HG02885 (cell line): ENCODE data around the gene INS.
"Not testable (repeated sequence)": the region's sequence is repeated elsewhere in the genome, so short reads cannot be mapped to it uniquely, and the experiment has no call there.

Experiments used
- ATAC-seq: cut with Tn5 transposase; IDR thresholded peaks from one replicate; pipeline ENCODE4 v1.9.1; 2021; ENCODE audit warnings: mild to moderate bottlenecking; ENCODE audit not compliant: unreplicated experiment, poor library complexity

Gene INS

DNA sequence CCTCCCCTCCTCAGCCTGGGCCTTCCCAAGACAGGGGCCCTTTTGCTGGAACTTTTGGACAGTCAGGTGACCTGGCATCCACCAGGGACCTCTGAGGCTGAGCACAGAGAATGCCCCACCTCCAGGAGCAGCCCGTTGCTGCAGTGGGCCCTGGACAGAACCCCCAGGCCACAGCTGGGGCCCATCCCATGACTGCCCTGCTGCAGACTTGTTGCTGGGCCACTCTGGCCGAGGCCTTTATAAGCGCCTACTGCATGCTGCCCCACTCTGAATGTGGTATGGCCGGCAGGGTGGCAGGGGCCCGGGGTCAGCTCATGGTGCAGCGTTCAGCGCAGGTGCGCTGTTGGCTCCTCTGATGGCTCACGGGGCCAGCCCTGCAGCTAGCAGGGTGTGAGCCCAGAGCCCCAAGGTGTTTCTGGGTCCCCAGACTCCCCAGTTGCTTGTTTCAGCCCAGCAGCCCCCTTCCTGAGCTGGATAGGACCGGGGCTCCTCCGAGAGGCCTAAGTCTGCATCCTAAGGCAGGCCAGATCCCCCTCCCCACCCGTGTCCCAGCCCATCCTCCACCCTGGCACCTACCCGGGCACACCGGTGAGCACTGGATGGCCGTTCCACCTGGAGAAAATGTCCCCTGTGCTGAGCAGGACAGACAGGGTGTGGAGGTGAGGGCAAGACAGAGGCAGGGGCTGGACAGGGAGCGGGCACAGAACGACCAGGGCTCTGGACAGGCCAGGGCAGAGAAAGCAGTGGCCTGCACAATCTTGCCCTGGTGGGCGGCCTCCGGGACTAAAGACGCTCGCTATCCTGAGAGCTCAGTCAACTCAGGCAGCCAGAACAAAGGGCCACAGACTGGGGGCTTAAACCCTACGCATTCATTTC is 38.7 kb upstream of the INS start:
- ATAC-seq: no peak

DNA sequence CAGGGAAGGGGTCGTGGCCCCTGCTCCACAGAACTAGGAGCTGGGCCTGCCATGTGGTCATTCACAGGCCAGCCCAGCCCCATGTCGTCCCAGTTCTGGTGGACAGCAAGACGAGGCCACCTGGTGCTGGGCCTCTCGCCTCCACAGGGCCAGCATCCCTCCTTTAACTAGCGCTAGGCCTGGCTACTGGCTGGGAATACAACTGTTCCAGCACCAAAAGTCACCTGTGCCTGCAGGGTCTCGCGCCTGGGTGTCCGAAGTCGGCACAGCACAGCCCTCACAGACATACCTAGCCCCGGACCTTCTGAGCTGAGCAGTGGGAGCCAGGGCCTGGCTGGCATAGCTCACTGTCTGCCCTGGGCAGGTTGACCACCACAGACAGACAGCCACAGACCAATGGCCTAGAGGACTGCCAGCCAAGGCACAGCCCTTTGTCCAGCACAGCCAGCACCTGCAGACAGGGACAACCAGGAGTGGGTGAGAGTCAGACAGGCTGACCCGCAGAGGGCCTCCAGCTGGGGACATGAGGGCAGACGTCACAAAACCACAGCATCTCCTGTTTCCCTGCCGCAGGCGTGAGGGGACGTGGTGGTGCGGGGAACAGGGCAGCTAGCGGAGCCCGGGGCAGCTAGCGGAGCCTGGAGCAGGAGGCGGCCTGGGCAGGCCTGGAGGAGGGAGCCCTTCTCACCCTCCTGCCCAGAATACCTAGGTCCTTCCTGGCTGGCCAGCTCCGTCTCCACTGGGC is 37.8 kb upstream of the INS start:
- no peak for ATAC-seq

DNA sequence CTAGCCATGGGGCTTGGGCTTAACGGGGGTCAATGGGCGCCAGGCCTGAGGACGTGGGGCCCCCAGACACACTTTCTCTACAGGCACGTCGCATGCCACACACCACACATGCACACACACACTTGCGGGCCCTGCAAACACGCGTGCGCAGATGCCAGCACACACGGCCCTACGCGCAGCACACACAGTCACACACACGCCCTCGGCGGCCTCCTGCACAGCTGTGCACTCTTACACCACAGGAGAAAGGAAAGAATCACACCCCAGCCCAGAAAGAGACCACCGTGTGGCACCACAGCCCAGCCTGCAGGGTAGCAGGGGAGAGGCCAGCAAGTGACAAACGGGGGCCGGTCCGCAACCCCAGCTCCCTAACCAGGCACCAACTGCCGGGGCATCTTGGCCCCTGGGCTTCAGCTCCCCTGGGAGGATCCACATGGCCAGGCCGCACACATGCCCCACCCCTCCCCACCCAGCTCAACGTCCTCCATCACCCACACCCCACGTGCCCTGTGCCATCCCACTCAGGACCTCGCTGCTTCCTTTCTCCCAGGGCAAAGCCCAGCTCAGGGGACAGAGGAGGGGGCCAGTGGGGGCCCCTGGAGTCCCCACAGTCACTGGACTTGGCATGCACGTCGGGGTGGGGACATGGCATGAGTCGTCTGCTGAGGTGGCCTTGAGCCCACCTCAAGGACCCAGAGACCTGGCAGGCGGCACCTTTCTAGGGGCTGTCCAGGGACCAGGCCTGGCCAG is 36.9 kb upstream of the INS start:
- ATAC-seq: no peak

DNA sequence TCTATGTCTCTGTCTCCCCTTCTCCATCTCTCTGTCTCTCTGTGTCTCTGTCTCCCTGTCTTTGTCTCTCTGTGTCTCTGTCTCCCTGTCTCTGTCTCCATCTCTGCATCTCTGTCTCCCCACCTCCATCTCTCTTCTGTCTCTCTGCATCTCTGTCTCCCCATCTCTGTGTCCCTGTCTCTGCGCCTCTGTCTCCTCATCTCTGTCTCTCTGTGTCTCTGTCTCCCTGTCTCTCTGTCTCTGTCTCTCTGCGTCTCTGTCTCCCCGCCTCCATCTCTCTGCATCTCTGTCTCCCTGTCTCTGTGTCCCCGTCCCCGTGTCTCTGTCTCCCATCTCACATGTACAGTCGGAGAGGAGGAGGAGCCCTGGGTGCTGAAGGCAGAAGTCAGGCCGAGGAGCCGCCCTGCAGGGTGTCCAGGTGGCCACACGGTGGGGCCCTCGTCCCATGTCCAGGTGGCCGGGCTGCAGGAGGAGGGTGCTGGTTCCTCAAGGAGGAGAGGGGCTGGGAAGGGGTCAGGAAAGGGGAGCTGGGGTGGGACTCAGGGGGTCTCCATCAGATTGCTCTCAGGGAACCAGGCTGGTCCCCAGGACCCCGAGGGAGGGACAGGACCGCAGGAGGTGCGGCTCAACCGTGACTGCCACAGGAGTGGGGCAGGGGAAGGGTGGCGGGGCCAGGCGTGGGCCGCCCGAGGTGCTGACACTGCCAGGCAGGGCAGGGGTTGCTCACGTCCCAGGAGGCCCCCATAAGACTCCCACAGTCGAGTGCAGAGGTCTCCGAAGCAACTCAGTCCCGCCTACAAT is 36.2 kb upstream of the INS start:
- no peak for ATAC-seq

DNA sequence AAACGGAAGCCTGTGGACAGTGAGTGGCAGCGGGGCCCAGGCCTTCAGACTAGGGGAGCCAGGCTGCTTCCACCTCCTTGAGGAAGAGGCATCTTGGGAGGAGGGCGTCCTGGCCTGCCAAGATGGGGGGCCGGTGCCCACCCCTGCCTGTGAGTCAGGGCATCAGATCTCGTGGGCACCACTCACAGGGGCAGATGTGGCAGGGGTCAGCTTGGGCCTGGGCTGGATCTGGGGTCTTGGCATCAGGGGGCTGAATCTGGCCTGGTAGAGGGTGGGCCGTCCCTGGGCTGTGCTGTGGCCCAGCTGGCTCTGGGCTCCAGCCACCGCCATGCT is 34.7 kb upstream of the INS start:
- no peak for ATAC-seq

DNA sequence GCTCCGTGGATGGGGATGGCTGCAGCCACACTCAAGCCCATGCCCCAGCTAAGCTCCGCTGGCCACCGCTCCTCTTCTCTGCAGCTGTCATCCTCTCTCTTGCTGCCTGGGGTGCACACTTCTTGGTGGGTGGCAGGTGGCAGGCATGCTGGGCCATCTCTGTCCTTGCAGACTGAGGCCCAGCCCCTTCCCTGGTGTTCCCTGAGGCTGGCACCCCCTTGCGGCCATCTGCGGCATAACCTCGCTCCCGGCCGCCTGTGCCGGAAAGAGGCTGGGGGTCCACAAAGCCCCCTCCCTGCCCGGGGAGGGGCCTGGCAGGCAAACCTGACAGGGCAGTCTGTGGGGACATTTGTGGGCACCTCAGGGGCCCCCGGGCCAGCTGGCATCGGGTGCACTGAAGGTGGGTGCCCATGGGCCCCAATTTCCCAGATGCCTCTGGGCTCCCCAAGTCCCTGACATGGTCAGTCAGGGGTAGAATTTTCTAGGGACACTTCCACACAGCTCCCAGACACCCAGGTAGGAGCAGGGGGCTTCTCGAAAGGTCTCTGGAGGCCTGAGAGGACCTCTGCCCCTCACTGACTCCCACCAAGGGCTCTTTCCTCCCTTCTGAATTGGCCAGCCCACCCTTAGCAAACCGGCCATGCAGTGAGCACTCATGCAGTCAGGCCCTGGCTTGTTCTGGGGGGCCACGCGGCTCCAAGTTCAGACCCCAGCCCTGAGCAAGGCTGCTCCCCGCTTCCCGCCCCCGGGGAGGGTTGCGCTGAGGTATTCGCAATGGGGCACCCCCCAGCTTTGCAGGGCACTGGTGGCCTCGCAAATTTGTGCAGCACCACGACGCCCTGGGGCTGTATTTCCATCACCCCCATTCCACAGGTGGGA is 34.1 kb upstream of the INS start:
- no peak for ATAC-seq

DNA sequence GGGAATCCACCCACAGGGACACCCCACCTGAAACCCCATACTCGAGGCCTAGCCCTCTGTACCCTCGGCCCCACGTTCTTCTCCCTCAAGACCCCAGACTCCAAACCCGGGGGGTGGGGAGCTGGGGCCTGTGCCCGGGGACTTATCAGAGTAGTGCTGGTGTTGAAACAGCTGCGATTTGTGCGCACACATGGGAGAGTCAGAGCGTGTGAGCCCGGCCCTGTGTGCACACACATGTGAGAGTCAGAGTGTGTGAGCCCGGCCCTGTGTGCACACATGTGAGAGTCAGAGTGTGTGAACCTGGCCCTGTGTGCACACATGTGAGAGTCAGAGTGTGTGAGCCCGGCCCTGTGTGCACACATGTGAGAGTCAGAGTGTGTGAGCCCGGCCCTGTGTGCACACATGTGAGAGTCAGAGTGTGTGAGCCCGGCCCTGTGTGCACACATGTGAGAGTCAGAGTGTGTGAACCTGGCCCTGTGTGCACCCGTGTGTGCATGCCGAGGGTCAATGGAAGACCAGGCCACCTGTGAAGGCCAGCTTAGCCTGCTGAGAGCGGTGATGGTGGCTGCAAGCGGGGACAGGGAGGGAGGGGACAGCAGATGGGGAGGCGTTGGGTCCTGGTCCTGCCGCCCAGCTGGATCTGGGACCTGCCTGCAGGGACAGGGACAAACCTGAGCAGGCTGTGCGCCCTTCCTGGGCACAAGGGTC is 33.0 kb upstream of the INS start:
- not testable (repeated sequence) for ATAC-seq

DNA sequence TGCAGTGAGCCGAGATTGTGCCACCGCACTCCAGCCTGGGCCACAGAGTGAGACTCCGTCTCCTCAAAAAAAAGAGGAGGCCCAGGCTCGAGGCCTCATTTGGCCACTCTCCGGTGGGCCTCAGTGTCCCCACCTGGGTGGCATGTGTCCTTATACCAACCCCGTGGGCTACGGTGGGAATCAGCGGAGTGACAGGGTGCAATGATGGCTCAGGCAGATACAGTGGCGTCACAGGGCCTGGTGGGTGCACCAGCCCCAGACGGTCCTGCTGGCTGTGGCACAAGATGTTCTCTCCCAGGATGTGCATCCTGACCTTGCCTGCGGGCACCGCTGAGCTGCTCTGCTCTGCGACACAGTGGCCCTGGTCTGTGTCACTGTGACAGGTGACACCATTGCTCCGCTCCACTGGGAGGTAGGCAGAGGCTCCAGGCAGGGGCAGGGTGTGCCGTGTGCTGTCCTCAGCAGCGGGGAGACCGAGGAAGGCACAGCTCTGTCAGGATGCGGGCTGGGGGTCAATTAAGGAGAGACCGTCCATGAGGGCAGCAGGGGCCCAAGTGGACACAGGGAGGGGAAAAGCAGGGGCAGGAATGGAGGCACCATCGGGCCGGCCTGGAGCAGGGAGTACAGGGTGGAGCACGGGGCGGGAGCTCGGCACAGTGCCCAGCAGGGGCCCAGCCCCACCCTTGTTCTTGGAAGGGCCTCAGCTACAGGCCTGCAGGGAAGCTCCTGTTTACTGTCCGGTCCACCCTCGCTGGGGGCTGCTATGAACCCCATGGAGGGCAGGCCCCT is 32.3 kb upstream of the INS start:
- no peak for ATAC-seq

DNA sequence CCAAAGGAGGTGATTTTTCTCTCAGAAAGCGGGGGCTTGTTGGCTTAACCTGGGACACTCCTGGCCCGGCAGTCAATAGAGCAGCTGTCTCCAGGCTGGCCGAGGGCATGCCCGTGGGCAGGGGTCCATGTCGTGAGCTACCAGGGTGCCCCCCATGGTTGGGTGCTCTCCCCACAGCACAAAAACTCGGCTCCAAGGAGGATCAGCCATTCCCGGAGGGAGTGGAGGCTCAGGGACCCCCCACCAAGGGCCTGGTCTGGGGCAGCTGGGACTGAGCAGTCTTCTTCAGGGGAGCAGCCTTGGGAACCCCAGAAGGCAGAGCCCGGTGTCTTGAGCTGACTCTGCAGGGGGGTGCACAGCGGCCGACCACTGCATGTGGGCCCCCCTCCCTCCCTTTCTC is 31.4 kb upstream of the INS start:
- no peak for ATAC-seq

DNA sequence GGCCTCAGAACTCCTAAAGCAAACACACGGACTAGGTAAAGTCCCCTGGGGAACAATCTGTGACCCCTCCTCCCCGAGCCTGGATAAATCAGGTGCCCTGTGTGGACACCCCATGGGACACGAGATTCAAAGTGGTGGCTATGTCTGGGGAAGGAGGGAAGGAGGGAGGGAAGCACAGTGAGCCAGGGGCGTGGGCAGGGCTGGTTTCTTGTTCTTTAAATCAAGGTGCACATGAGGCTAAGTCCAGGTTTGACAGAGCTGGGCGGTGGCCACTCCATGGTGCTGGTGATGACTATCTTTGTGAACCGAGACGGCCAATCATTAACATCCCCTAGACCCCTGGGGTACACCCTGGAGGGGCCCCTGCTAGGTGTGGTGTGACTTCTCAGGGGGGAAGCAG is 30.9 kb upstream of the INS start:
- no peak for ATAC-seq

DNA sequence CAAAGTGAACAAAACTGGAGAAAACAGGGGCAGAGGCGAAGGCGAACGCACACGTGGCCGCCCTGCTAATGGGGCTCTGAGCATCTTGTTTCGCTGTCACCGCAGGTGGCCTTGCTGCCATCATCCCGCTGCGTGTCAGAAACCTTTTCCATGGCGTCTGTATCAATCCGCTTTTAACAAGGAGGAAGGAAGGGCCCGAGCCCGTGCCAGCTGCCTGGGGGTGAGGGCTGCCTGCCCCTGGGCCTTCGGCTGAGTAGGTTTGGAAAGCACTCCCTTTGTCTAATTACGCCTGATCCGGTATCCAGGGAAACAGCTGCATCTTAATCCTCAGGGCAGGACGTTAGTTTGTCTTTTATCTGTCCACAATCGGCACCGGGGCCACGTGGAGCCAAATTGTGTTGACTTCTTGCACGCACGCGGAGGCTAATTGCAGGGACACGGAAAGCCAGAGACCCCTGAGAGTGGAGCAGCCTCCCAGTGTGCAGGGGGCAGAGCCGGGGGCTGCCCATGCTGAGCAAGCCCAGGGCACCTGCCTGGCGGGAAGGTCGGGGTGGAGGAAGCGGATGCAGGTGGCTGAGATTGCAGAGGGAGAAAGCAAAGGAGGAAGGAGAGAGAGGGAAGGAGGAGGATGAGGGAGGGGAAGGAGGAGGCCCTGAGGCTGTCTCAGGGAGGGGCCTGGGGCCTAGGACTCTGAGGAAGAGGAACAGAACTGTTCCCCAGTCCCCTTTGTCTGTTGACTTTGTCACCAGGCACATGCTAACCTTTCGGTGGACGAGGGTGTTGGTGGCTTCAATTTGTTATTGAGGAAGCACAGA is 29.9 kb upstream of the INS start:
- no peak for ATAC-seq

DNA sequence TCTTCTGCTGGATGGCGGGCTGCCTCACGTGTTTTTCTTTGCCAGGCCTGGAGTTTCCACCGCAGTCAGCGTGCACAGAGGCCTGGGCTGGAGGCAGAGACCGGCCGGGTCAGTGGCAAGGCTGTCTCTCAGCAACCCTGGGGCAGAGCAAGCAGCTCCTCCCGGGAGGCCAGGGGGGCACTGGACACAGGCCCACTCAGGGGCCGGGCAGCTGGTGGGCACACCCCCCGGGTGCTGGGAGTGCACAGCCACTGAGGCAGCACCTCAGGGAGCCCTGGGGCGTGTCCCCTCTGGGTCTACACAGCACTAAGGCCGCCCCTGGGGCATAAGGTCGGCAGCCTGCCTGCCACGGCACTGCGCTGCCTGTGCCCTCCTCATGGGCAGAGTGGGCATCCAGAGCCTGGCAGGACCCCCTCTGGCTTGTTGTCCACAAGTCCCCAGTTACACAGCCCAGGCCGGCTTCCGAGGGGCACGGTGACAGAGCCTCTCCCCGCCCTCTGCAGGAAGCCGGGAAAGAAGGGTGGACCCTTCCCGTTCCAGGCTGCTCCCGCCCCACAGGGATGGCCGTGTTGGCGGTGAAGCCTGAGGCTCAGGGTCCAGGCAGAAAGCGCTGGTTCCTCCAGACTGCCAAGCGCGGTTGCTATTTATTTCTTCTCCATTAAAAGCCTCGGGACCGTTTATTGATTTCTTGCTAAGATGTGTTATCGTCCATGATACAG is 29.1 kb upstream of the INS start:
- no peak for ATAC-seq

DNA sequence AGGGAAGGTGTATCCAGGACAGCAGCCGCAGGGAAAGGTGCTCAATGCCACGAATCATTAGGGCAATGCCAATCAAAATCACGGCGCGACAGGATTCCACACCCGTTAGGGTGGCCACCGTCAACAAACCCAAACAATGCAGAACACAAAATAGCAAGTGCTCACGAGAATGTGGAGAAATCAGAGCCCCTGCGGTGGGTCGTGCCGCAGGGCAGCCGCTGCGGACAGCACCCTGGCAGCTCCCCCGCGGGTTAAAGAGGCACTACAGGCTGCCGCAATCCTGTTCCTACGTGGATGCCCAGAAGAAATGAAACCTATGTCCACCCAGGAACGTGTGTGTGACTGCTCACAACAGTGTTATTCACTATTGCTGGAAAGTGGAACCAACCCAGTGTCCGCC is 27.7 kb upstream of the INS start:
- no peak for ATAC-seq

DNA sequence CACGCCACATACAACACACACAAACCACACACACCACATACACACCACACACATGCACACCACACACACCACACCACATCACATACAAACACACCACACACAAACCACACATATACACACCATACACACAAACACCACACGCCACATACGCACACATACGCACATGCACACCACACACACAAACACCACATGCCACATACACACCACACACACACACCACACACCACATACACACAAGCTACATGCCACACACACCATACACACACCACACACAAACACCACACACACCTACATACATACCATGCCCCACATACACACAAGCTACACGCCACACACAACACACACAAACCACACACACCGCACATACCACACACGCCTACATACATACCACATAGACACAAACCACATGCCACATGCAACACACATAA is 26.3 kb upstream of the INS start:
- no peak for ATAC-seq

DNA sequence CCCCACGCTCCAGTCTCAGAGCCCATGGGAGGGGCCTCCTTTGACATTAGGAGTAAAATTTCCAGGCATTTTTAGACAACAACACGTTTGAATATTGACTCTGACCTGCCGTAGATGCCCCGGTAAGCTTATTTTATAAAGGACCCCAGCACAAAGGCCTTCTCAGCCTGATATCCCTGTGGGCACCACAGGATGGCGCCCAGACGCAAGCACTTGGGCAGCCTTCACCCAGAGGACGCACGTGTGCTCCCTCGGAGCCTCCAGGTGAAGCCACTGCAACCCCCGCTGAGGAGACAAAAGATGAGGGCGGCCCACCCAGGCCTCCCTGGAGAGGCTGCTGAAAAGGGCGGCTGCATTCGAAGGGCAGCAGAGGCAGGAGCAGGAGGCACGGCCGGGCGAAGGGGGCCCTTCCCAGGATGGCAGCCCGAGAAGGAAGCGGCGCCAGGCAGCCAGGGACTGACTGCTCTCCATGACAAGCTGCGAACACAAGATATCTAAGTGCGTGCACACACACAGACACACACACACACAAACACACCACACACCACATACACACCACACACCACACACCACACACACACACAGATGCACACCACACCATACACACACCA is 25.8 kb upstream of the INS start:
- ATAC-seq: no peak
